GM19455 (cell line): ENCODE data around the gene TRIM67.
"Not testable (repeated sequence)": the region's sequence is repeated elsewhere in the genome, so short reads cannot be mapped to it uniquely, and the experiment has no call there.

Source experiments
- ATAC-seq: cut with Tn5 transposase; IDR thresholded peaks from one replicate; pipeline ENCODE4 v1.9.1; 2021; ENCODE audit not compliant: unreplicated experiment

TRIM67 gene

GRCh38 chr1:231157311-231157710 is 4.5 kb upstream of the TRIM67 start:
- ATAC-seq = no peak

GRCh38 chr1:231158141-231158540 is 3.7 kb upstream of the TRIM67 start:
- not testable (repeated sequence) for ATAC-seq

- ATAC-seq = no peak
These were observed 2.5 kb upstream of the TRIM67 start for GRCh38 chr1:231159202-231159962.

- no peak for ATAC-seq
These were observed 1.7 kb upstream of the TRIM67 start for GRCh38 chr1:231159963-231160761.

- no peak for ATAC-seq
These were observed 777 bp upstream of the TRIM67 start for GRCh38 chr1:231160895-231161666.

- no peak for ATAC-seq
These were observed 575 bp downstream of the TRIM67 start for GRCh38 chr1:231162297-231162969.

GRCh38 chr1:231162970-231163829 is 1.3 kb downstream of the TRIM67 start:
- ATAC-seq = no peak

- no peak for ATAC-seq
These were observed 2.1 kb downstream of the TRIM67 start for GRCh38 chr1:231163830-231164427.

GRCh38 chr1:231165371-231165770 is 3.5 kb downstream of the TRIM67 start:
- ATAC-seq = no peak

- no peak for ATAC-seq
These were observed 4.5 kb downstream of the TRIM67 start for GRCh38 chr1:231166398-231166797.

- no peak for ATAC-seq
These were observed 9.0 kb downstream of the TRIM67 start for GRCh38 chr1:231170875-231171274.

- no peak for ATAC-seq
These were observed 9.9 kb downstream of the TRIM67 start for GRCh38 chr1:231171623-231172197.

GRCh38 chr1:231172411-231172810 is 10.6 kb downstream of the TRIM67 start:
- ATAC-seq = no peak

- no peak for ATAC-seq
These were observed 14.6 kb downstream of the TRIM67 start for GRCh38 chr1:231176421-231176820.

- ATAC-seq = no peak
These were observed 15.4 kb downstream of the TRIM67 start for GRCh38 chr1:231177226-231177625.

GRCh38 chr1:231177936-231178335 is 16.1 kb downstream of the TRIM67 start:
- no peak for ATAC-seq

GRCh38 chr1:231178970-231179369 is 17.1 kb downstream of the TRIM67 start:
- ATAC-seq = no peak

GRCh38 chr1:231180034-231180433 is 18.2 kb downstream of the TRIM67 start:
- ATAC-seq = no peak

GRCh38 chr1:231181271-231181670 is 19.4 kb downstream of the TRIM67 start:
- ATAC-seq = no peak
